Measurements from ENCODE around the gene SP6. TPM values are rescaled to one million over a fixed set of nuclear protein-coding genes. Genes with fewer than 3 reads are reported as not detected.

SP6 gene
- total RNA-seq, 1 donor from 2014 or later = 0.62 TPM

GRCh38 chr17:47806026-47806912 is 44.7 kb downstream of the SP6 start:
- DNase-seq (ENCODE audit: low spot score) = peak; percentile 32
- intact Hi-C loops (cut with DNase I) = no loop called here
- ATAC-seq = no peak

GRCh38 chr17:47804461-47804860 is 46.5 kb downstream of the SP6 start:
- ATAC-seq (no peak), DNase-seq (ENCODE audit: low spot score) (peak; percentile 42)
- intact Hi-C loops (cut with DNase I) = no loop called here

GRCh38 chr17:47803751-47804150 is 47.2 kb downstream of the SP6 start:
- ATAC-seq = no peak
- DNase-seq (ENCODE audit: low spot score) = peak; percentile 32
- intact Hi-C loops (cut with DNase I) = no loop called here

- DNase-seq (ENCODE audit: low spot score) = peak; percentile 42
- ATAC-seq = no peak
- intact Hi-C loops (cut with DNase I) = no loop called here
These were observed 47.8 kb downstream of the SP6 start for GRCh38 chr17:47803201-47803600.

- ATAC-seq (peak; percentile 60), DNase-seq (ENCODE audit: low spot score) (peak; percentile 56)
- intact Hi-C loops (cut with DNase I) = no loop called here
These were observed 48.5 kb downstream of the SP6 start for GRCh38 chr17:47802341-47803022.

GRCh38 chr17:47801906-47802305 is 49.1 kb downstream of the SP6 start:
- ATAC-seq = no peak
- no peak for DNase-seq (ENCODE audit: low spot score)
- intact Hi-C loops (cut with DNase I) = no loop called here

- ATAC-seq (no peak), DNase-seq (ENCODE audit: low spot score) (peak; percentile 23)
- intact Hi-C loops (cut with DNase I) = no loop called here
These were observed 49.7 kb downstream of the SP6 start for GRCh38 chr17:47801176-47801765.

GRCh38 chr17:47800686-47801085 is 50.3 kb downstream of the SP6 start:
- intact Hi-C loops (cut with DNase I) = no loop called here
- ATAC-seq (no peak), DNase-seq (ENCODE audit: low spot score) (peak; percentile 52)

- no peak for DNase-seq (ENCODE audit: low spot score)
- intact Hi-C loops (cut with DNase I) = no loop called here
- ATAC-seq = no peak
These were observed 53.2 kb downstream of the SP6 start for GRCh38 chr17:47797797-47798196.

Other genes starting within 250 kb of the SP6 start
- 223 TPM for gene KPNB1, start 201.2 kb downstream of the SP6 start, total RNA-seq
- gene TBKBP1, start 157.0 kb downstream of the SP6 start, total RNA-seq = 19.9 TPM
- 1.1 TPM for gene TBX21, start 117.9 kb downstream of the SP6 start, total RNA-seq
- 13.5 TPM for gene OSBPL7, start 29.4 kb downstream of the SP6 start, total RNA-seq
- gene MRPL10, start 19.6 kb downstream of the SP6 start, total RNA-seq = 26.6 TPM
- 0.89 TPM for gene LRRC46, start 19.5 kb downstream of the SP6 start, total RNA-seq
- gene SCRN2, start 9.9 kb downstream of the SP6 start, total RNA-seq = 39.4 TPM
- gene SP2, start 45.1 kb upstream of the SP6 start, total RNA-seq = 24.2 TPM
- 20.0 TPM for gene PNPO, start 90.4 kb upstream of the SP6 start, total RNA-seq
- not detected for gene PRR15L, start 106.7 kb upstream of the SP6 start, total RNA-seq
- gene CDK5RAP3, start 120.0 kb upstream of the SP6 start, total RNA-seq = 187 TPM
- gene COPZ2, start 186.6 kb upstream of the SP6 start, total RNA-seq = 72.7 TPM
- gene NFE2L1, start 197.2 kb upstream of the SP6 start, total RNA-seq = 287 TPM